H1 (cell line): ENCODE data around the gene POLD4. TPM values are rescaled to one million over a fixed set of nuclear protein-coding genes. Genes with fewer than 3 reads are reported as not detected.

Experiments used
- CHD1 ChIP-seq: IDR thresholded peaks from 2 replicates; pipeline ENCODE4 v1.6.1; 2012; ENCODE audit warnings: low read depth, low read length, improper control_type of control experiment
- HDAC2 ChIP-seq, 2 experiments: fragments of 300-600 bp in 1 of 2; sonication (generic) in 1 of 2; IDR thresholded peaks; 2 replicates each; pipeline ENCODE4 v1.6.1; 2011 to 2012; ENCODE audit warnings: low read depth in 2 of 2, low read length in 2 of 2, mild to moderate bottlenecking in 2 of 2, moderate library complexity in 2 of 2, borderline replicate concordance in 1 of 2, inconsistent platforms in 1 of 2
- KDM4A ChIP-seq: IDR thresholded peaks from one replicate; pipeline ENCODE4 v1.7.1; 2012; ENCODE audit warnings: low read depth, mild to moderate bottlenecking, moderate library complexity, low read length, inconsistent platforms; ENCODE audit not compliant: severe bottlenecking
- POU5F1 ChIP-seq: IDR thresholded peaks from 2 replicates; pipeline ENCODE4 v1.6.1; 2011; ENCODE audit warnings: low read depth, mild to moderate bottlenecking, low read length, moderate library complexity
- SIX5 ChIP-seq: IDR thresholded peaks from 2 replicates; pipeline ENCODE4 v1.6.1; 2011; ENCODE audit warnings: mild to moderate bottlenecking, low read depth, low read length
- SP4 ChIP-seq: IDR thresholded peaks from 2 replicates; pipeline ENCODE4 v1.6.1; 2012; ENCODE audit warnings: low read length, inconsistent platforms
- ZNF274 ChIP-seq: IDR thresholded peaks from 2 replicates; pipeline ENCODE4 v1.7.0; 2012; ENCODE audit warnings: low read length, borderline replicate concordance; ENCODE audit errors: extremely low read depth
- polyA plus RNA-seq, 7 experiments: library from polyadenylated mRNA; depleted of rRNA in 3 of 7; stranded (reverse) in 5 of 7; unstranded in 2 of 7; fragments of >200 nt in 5 of 7; fragments of 200-250 nt in 2 of 7; gene quantifications; 1 replicate in 5 of 7; 2 replicates in 1 of 7; 4 replicates in 1 of 7; pipeline versions ENCODE4 v1.2.1 to v1.2.3, GENCODE V29; 2011 to 2013; ENCODE audit warnings: missing spikeins in 2 of 7, mixed read lengths in 2 of 7
- total RNA-seq: library from RNA; stranded (reverse); fragmentation: NEBNext Ultra II Directional; extraction: Animal tissue kit (Norgen Biotek cat#: 25700); gene quantifications from 2 replicates; pipeline ENCODE4 v1.2.1, GENCODE V29; 2021

Gene POLD4
- total and polyA plus RNA-seq, 2 of the 8 experiments (the other 6 are each of a cell fraction or from before 2014, with no cell fraction given) = 21.2 to 46.7 TPM

- TF ChIP-seq KDM4A (no peak), ZNF274 (no peak), SIX5 (no peak), SP4 (no peak), POU5F1 (no peak), CHD1 (no peak), HDAC2 (IDR thresholded peaks at IDR 0.05; ENCODE audit: borderline replicate concordance in 1 of 2, low read depth in 2 of 2, low read length in 2 of 2) (no peak)
Measured at GRCh38 chr11:67323526-67323925, 29.8 kb downstream of the POLD4 start (continued).
